BE2C (cell line): ENCODE measurements around the gene HPDL.
A peak's percentile ranks its signal among the peaks of the same experiment; 100 is the strongest.

Experiments used
- DNase-seq: peaks from one replicate; pipeline ENCODE4 v3.0.0-alpha.2; 2020
- H3K27me3 ChIP-seq: fragments of 250-450 bp; sonication (Bioruptor Pico); 2 replicates; pipeline ENCODE4 v1.5.1; 2020; ENCODE audit warnings: mild to moderate bottlenecking
- H3K36me3 ChIP-seq: fragments of 250-450 bp; sonication (Bioruptor Pico); 2 replicates; pipeline ENCODE4 v1.5.1; 2020; ENCODE audit warnings: mild to moderate bottlenecking
- H3K4me1 ChIP-seq: fragments of 250-450 bp; sonication (Bioruptor Pico); 2 replicates; pipeline ENCODE4 v1.5.1; 2020
- H3K4me3 ChIP-seq: 2 replicates; pipeline ENCODE4 v1.5.1; 2011; ENCODE audit warnings: low read depth, low read length
- H3K9me3 ChIP-seq: fragments of 250-450 bp; sonication (Bioruptor Pico); 2 replicates; pipeline ENCODE4 v1.5.1; 2020
- TF ChIP-seq, protein P1 (sequence below): IDR thresholded peaks from 2 replicates; pipeline ENCODE4 v1.5.1; 2012; ENCODE audit warnings: mild to moderate bottlenecking, low read depth, low read length

Gene HPDL

DNA sequence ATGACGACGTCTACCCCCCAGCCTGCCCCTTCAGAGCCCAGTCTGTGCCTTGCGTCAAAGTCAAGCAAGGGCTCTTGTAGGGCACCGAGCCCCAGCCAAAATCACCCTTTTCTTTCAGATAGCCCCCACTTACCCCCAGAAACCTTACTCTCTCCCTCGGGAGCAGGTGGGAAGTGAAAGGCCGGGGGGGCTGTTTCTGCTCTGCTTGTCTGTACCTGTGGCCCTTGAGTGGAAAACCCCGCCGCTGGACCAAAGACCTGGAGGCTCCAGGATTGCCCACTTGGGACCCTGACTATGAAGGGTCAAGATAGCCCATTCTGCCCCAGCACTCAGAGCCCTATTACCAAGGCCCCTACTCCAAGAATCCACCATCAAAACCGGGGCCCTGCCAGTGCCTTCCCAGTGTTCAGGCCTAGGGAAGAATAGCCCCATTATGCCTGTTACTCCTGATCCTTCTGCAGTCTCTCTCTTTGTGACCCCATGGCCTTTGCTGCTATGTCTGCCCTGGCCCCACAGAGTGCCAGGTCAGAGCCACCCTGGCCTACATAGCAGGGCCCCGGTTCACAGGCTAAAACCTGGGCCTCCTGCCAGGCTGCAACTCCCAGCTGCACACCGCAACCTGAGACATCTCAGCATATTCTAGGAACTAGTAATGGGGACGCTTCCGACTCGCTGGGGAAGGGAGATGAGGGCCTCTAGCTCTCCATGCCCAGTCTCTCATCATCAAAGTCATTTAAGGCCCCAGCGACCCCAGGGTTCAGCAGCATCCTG is 22.2 kb upstream of the HPDL start:
- H3K4me3 ChIP-seq: peak overlapping the region; percentile 58
- no peaks in the 10 kb centered on the region for H3K9me3 ChIP-seq
- no peaks in the 10 kb centered on the region for H3K4me1 ChIP-seq
- TF ChIP-seq, protein P1, sequence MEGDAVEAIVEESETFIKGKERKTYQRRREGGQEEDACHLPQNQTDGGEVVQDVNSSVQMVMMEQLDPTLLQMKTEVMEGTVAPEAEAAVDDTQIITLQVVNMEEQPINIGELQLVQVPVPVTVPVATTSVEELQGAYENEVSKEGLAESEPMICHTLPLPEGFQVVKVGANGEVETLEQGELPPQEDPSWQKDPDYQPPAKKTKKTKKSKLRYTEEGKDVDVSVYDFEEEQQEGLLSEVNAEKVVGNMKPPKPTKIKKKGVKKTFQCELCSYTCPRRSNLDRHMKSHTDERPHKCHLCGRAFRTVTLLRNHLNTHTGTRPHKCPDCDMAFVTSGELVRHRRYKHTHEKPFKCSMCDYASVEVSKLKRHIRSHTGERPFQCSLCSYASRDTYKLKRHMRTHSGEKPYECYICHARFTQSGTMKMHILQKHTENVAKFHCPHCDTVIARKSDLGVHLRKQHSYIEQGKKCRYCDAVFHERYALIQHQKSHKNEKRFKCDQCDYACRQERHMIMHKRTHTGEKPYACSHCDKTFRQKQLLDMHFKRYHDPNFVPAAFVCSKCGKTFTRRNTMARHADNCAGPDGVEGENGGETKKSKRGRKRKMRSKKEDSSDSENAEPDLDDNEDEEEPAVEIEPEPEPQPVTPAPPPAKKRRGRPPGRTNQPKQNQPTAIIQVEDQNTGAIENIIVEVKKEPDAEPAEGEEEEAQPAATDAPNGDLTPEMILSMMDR: no peak
- no peaks in the 10 kb centered on the region for H3K36me3 ChIP-seq
- DNase-seq: no peak
- H3K27me3 ChIP-seq: no peaks in the 10 kb centered on the region

DNA sequence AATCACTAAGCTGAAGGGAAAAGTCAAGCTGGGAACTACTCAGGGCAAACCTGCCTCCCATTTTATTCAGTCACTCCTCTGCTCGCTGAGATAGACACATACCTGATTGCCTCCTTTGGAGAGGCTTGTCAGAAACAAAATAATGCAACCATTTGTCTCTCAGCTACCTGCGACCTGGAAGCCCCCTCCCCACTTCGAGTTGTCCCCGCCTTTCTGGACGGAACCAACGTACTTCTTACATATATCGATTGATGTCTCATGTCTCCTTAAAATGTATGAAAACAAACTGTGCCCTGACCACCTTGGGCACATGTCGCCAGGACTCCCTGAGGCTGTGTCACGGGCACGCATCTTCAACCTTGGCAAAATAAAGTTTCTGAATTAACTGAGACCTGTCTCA is 21.5 kb upstream of the HPDL start:
- Histone ChIP-seq H3K4me1 (no peaks in the 10 kb centered on the region), H3K9me3 (no peaks in the 10 kb centered on the region), H3K27me3 (no peaks in the 10 kb centered on the region), H3K36me3 (no peaks in the 10 kb centered on the region), H3K4me3 (no peak overlapping the region)
- no peak for DNase-seq
- TF ChIP-seq, protein P1: no peak

DNA sequence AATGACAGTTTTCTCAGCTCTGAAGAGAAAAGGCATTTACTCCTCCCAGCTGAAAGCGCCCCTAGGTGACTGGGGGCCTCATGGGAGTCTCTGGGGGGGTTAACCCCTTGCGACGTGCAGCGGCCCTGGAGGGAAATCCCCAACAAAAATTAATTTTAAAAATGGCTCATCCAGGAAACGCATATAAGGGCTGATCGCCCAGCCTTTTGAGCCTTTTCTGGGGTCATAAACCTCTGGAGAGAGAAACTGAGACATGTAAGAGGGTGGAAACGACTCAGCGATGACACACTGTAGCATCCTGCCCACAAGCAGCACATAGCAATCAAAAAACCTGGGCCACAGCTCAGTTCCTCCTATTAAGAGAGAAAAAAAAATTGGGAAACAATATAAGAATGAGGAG is 20.4 kb upstream of the HPDL start:
- Histone ChIP-seq H3K4me3 (no peak overlapping the region), H3K27me3 (no peaks in the 10 kb centered on the region), H3K36me3 (no peaks in the 10 kb centered on the region), H3K9me3 (no peaks in the 10 kb centered on the region), H3K4me1 (no peaks in the 10 kb centered on the region)
- DNase-seq: no peak
- TF ChIP-seq, protein P1: no peak

DNA sequence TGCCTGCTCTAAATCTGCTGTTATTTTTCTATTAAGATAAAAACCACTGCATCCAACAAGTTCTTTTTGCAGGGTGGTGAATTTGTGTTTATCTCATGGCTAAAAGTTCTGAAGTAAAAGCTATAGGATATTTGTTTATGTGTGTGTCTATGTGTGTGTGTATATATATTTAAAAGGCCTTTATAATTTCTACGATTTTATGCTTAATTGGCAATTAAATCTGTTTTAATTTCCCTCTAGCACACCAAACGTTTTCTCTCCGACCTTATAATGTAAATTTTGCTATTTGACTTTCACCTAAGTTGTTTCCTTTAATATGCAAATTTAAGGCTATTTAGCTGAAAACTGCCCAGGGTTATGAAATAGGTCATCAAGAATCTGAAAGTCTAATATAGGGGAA is 19.8 kb upstream of the HPDL start:
- DNase-seq: no peak
- Histone ChIP-seq H3K9me3 (no peaks in the 10 kb centered on the region), H3K27me3 (no peaks in the 10 kb centered on the region), H3K4me3 (no peak overlapping the region), H3K4me1 (no peaks in the 10 kb centered on the region), H3K36me3 (no peaks in the 10 kb centered on the region)
- TF ChIP-seq, protein P1: no peak

DNA sequence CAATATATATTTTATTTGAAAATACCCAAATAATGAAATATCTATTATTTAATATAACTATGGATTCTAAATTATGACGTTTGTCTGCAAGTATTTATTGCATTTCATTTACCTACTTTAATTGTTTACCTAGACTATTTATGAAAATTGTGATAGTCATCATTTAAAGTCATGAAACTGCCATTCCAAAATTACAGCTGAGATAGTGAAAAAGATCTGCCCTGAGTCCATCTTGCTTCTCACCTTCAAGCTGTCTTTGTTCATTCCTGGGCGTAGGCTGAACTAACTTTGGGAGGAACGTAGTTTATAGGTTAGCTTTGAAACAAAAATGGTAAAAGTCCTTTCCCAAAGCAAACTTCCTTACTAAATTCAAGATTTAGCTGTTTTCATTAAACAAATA is 12.4 kb upstream of the HPDL start:
- TF ChIP-seq, protein P1: no peak
- no peak for DNase-seq
- Histone ChIP-seq H3K9me3 (no peaks in the 10 kb centered on the region), H3K27me3 (no peaks in the 10 kb centered on the region), H3K36me3 (no peaks in the 10 kb centered on the region), H3K4me1 (no peaks in the 10 kb centered on the region), H3K4me3 (no peak overlapping the region)

DNA sequence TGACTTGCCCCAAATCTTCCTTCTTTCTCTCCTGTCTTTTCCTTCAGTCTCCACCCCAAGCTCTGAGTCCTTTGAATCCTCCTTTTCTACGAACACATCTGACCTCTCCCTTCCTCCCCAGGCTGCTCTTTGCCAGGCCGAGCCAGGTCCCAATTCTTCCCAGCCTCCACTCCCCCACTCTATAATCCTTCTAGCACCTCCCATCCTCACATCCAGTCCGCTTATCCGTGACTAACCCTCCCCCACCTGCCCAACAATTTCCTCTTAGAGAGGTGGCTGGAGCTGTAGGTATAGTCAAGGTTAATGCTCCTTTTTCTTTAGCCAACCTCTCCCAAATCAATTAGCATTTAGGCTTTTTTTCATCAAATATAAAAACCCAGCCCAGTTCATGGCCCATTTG is 9.5 kb upstream of the HPDL start:
- no peaks in the 10 kb centered on the region for H3K4me1 ChIP-seq
- no peak overlapping the region for H3K4me3 ChIP-seq
- no peak for DNase-seq
- TF ChIP-seq, protein P1: no peak
- no peaks in the 10 kb centered on the region for H3K9me3 ChIP-seq
- H3K27me3 ChIP-seq: no peaks in the 10 kb centered on the region
- H3K36me3 ChIP-seq: no peaks in the 10 kb centered on the region
